GM12801 (cell line): ENCODE data around the gene CDYL.

Source experiments
- CTCF ChIP-seq: IDR thresholded peaks from one replicate; pipeline ENCODE4 v1.5.1; 2011; ENCODE audit warnings: control low read depth; ENCODE audit not compliant: insufficient read length; ENCODE audit errors: extremely low read depth

Gene CDYL

GRCh38 chr6:4987432-4987831, 211.2 kb downstream of the CDYL start:
- no peak for TF ChIP-seq CTCF

- TF ChIP-seq CTCF = no peak
Measured at GRCh38 chr6:4994741-4995140, 218.5 kb downstream of the CDYL start.

- TF ChIP-seq CTCF = no peak
Measured at GRCh38 chr6:4997862-4998261, 221.7 kb downstream of the CDYL start.

- TF ChIP-seq CTCF = no peak
Measured at GRCh38 chr6:4999586-4999985, 223.4 kb downstream of the CDYL start.

GRCh38 chr6:5003604-5004372, 227.6 kb downstream of the CDYL start, which contains the start of gene RPP40:
RPP40 (minus strand) TSS chr6:5004037; CDS start chr6:5004002, 35 bp downstream.
- no peak for TF ChIP-seq CTCF

GRCh38 chr6:5004373-5005037, 228.3 kb downstream of the CDYL start:
- TF ChIP-seq CTCF = no peak
